Ovary (tissue), 9 donors: ENCODE measurements around the gene NNT. TPM values are rescaled to one million over a fixed set of nuclear protein-coding genes. Genes with fewer than 3 reads are reported as not detected.

Source experiments
- DNase-seq, 5 donors: peaks; one replicate each; pipeline ENCODE4 v3.0.0-alpha.2; 2019 to 2020
- H3K27ac ChIP-seq, 2 donors: fragments of 200-600 bp; one replicate each; pipeline versions ENCODE4 v1.5.1 to v1.8.0; 2019 to 2022
- H3K27me3 ChIP-seq: fragments of 200-600 bp; one replicate; pipeline ENCODE4 v1.8.0; 2022
- H3K36me3 ChIP-seq: fragments of 200-600 bp; sonication (generic); one replicate; pipeline ENCODE4 v1.5.1; 2019
- H3K4me1 ChIP-seq: one replicate; pipeline ENCODE4 v1.8.1; 2013; ENCODE audit warnings: mild to moderate bottlenecking, moderate library complexity; ENCODE audit not compliant: insufficient read depth
- H3K4me3 ChIP-seq: fragments of 200-600 bp; sonication (generic); one replicate; pipeline ENCODE4 v1.5.1; 2017
- H3K9me3 ChIP-seq, 2 donors: fragments of 200-600 bp in 1 of 2; sonication (generic) in 1 of 2; one replicate each; pipeline versions ENCODE4 v1.5.1 to v1.8.1; 2013 to 2019; ENCODE audit warnings: mild to moderate bottlenecking in 1 of 2, moderate library complexity in 1 of 2
- CTCF ChIP-seq, 3 donors: fragments of 450-650 bp in 2 of 3; fragments of 200-600 bp in 1 of 3; IDR thresholded peaks; one replicate each; pipeline versions ENCODE4 v1.5.1 to v1.8.0; 2016 to 2022; ENCODE audit warnings: antibody characterized with exemption in 3 of 3, mild to moderate bottlenecking in 1 of 3
- EP300 ChIP-seq: sonication (generic); formaldehyde crosslinking; IDR thresholded peaks from one replicate; pipeline ENCODE4 v1.6.1; 2017; ENCODE audit warnings: antibody characterized with exemption
- POLR2A ChIP-seq: fragments of 450-650 bp; IDR thresholded peaks from one replicate; pipeline ENCODE4 v1.6.1; 2017; ENCODE audit warnings: antibody characterized with exemption, mild to moderate bottlenecking, moderate library complexity
- WGBS, 3 donors: extraction: QIAGEN DNeasy Blood & Tissue Kit in 1 of 3; methylation state at CpG; one replicate each; pipeline versions ENCODE4 v1.1.5 to v1.1.7; 2013 to 2017; 5-methylcytosine and 5-hydroxymethylcytosine counted together
- intact Hi-C, 4 donors: fragments of 100-400 bp; cut with DNase I; formaldehyde crosslinking; loops; one replicate each; pipeline versions ENCODE4 v1.11.0 to v1.15.1; 2022 to 2023
- polyA plus RNA-seq, 2 donors: library from polyadenylated mRNA; stranded (reverse); fragments of 200-250 nt in 1 of 2; fragments of 350-450 nt in 1 of 2; fragmentation: Illumina TruSeq in 1 of 2; extraction: RNeasy Lipid Tissue Mini Kit (QIAGEN cat#74804) in 1 of 2; gene quantifications; one replicate each; pipeline ENCODE4 v1.2.3, GENCODE V29; 2013 to 2014
- total RNA-seq, 7 donors: library from RNA; depleted of rRNA in 2 of 7; stranded (reverse); fragments of >200 nt in 2 of 7; fragmentation: NEBNext Ultra II Directional in 3 of 7; extraction: Animal tissue kit (Norgen Biotek cat#: 25700) in 3 of 7; gene quantifications; one replicate each; pipeline versions ENCODE4 v1.1.0 to v1.2.4, GENCODE V29; 2016 to 2023
- donor health status: DM: no; HTN: no; CAD: no; lungs with moderate emphysema.
- donor health status: DM: no; HTN: no; CAD: no.
- donor health status: Bipolar disorder and iron deficiency.
- donor health status: DM: yes; HTN: yes; CAD: no.
- donor health status: DM: no; HTN: no; CAD: no.
- donor health status: DM: yes; HTN: yes; CAD: no.

The NNT gene
- total and polyA plus RNA-seq, 9 donors, result 12.2 to 51.9 (median 38.5) TPM

- Histone ChIP-seq H3K4me3 (no peak overlapping the region), H3K27ac (no peak overlapping the region), H3K4me1 (no peaks in the 10 kb centered on the region), H3K27me3 (no peaks in the 10 kb centered on the region), H3K36me3 (no peaks in the 10 kb centered on the region), H3K9me3 (no peaks in the 10 kb centered on the region)
- intact Hi-C loops, result no loop called here
- DNase-seq, result no peak
- 95 to 96% (median 96%) methylated on average over 5 of the region's 5 CpGs for WGBS, 3 donors
- no peak for TF ChIP-seq EP300
- no peak for TF ChIP-seq POLR2A
- no peak for TF ChIP-seq CTCF (IDR thresholded peaks at IDR 0.05)
These were observed 12.6 kb downstream of the NNT start for GRCh38 chr5:43615445-43616184.

- H3K4me1 ChIP-seq, result no peaks in the 10 kb centered on the region
- H3K27me3 ChIP-seq, result no peaks in the 10 kb centered on the region
- H3K27ac ChIP-seq, result no peak overlapping the region
- TF ChIP-seq CTCF (IDR thresholded peaks at IDR 0.05), result no peak
- TF ChIP-seq EP300, result no peak
- TF ChIP-seq POLR2A, result no peak
- no peaks in the 10 kb centered on the region for H3K36me3 ChIP-seq
- intact Hi-C loops, result no loop called here
- H3K4me3 ChIP-seq, result no peak overlapping the region
- H3K9me3 ChIP-seq, result no peaks in the 10 kb centered on the region
- DNase-seq, result no peak
- 58 to 98% (median 88%) methylated on average over 1 of the region's 1 CpG for WGBS, 3 donors
These were observed 13.6 kb downstream of the NNT start for GRCh38 chr5:43616535-43616934.

GRCh38 chr5:43619380-43619779, 16.4 kb downstream of the NNT start:
- TF ChIP-seq POLR2A (no peak), CTCF (IDR thresholded peaks at IDR 0.05) (no peak), EP300 (no peak)
- Histone ChIP-seq H3K27ac (no peak overlapping the region), H3K4me3 (no peak overlapping the region), H3K36me3 (no peaks in the 10 kb centered on the region), H3K27me3 (no peaks in the 10 kb centered on the region), H3K4me1 (no peaks in the 10 kb centered on the region), H3K9me3 (no peaks in the 10 kb centered on the region)
- no peak for DNase-seq
- intact Hi-C loops, result no loop called here
- WGBS, 3 donors, result 82 to 96% (median 95%) methylated on average over 2 of the region's 2 CpGs

- intact Hi-C loops, result no loop called here
- TF ChIP-seq POLR2A (no peak), EP300 (no peak), CTCF (IDR thresholded peaks at IDR 0.05) (no peak)
- Histone ChIP-seq H3K27ac (no peak overlapping the region), H3K4me1 (no peaks in the 10 kb centered on the region), H3K27me3 (no peaks in the 10 kb centered on the region), H3K9me3 (no peaks in the 10 kb centered on the region), H3K36me3 (no peaks in the 10 kb centered on the region), H3K4me3 (no peak overlapping the region)
- DNase-seq, result no peak
- 91 to 100% (median 97%) methylated on average over 3 of the region's 3 CpGs for whole genome bisulfite sequencing, 3 donors
These were observed 16.9 kb downstream of the NNT start for GRCh38 chr5:43619911-43620310.
